ENCODE results near the gene CREB3.

CREB3 gene

DNA sequence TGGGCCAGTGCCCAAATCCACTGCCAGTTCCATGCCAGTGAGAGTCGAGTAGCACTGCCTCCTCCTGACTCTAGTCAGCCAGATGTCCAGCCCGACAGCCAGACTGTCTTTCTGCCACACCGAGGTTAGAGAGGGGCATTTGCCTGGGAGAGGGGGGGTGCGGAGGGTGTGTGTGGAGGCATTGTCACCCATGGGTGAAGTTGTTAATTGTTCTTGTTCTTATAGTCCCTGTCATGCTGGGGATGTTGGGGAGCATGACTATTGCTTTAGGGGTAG lies 17.7 kb downstream of the CREB3 start:
- Histone ChIP-seq H3K4me1 (ENCODE audit: control insufficient read depth, insufficient read depth, low read length) (peaks cover 15% of the 10 kb centered on the region), H3K4me3 (ENCODE audit: low read depth, low read length) (peak overlapping the region; percentile 95), H3K36me3 (ENCODE audit: control insufficient read depth, insufficient read depth, low read length) (peaks cover 44% of the 10 kb centered on the region), H3K9me3 (ENCODE audit: control insufficient read depth, insufficient read depth, low read length) (no peaks in the 10 kb centered on the region), H3K9ac (ENCODE audit: low read depth, low read length) (no peak overlapping the region), H3K27ac (ENCODE audit: low read depth, low read length) (no peak overlapping the region), H3K27me3 (ENCODE audit: control insufficient read depth, insufficient read depth, low read length) (no peaks in the 10 kb centered on the region)

DNA sequence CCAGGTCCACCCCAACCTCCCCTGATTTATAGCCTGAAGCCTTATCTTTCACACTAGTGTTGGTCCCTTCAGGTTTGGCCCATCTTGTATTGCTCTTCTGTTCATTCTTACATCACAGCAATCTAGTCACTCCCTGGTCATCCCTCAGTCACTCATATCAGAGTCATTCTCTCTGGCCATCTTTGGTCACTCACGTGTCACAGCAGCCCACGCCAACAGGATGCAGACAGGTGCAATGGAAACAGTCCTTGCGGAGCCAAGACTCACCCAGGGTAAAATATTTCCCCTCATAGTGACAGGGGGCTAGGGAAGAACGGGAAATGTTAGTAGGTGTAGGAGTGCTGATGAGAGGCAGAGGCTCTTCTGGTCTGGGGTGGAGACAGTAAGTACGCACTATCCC lies 21.0 kb downstream of the CREB3 start:
- Histone ChIP-seq H3K4me1 (ENCODE audit: control insufficient read depth, insufficient read depth, low read length) (0 out of 2 replicates have a peak, but pooled peaks cover 11% of the 10 kb centered on the region), H3K36me3 (ENCODE audit: control insufficient read depth, insufficient read depth, low read length) (peaks cover 35% of the 10 kb centered on the region), H3K9ac (ENCODE audit: low read depth, low read length) (no peak overlapping the region), H3K4me3 (ENCODE audit: low read depth, low read length) (no peak overlapping the region), H3K27ac (ENCODE audit: low read depth, low read length) (no peak overlapping the region), H3K9me3 (ENCODE audit: control insufficient read depth, insufficient read depth, low read length) (no peaks in the 10 kb centered on the region), H3K27me3 (ENCODE audit: control insufficient read depth, insufficient read depth, low read length) (no peaks in the 10 kb centered on the region)

DNA sequence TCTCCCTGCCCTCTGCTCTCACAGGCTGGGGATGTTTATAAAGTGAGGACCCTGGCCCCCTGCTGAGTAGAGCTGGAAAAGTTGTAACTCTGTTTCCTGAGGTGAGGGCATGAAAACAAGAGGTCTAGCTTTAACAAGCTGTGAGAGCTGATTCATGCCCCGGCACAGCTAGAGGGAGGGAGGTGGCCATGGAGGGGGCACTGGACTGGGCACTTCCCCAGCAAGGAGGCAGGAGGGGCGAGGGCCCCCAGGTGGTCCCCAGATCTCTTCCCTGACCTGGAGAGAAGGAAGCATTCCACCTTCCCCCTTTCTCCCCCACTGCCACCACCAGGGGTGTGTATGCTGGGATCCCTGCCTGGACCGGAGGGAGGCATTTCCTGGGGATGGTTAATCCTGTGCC lies 21.8 kb downstream of the CREB3 start, which contains the start of gene MSMP:
MSMP (minus strand) TSS at position 13 of the 400 bp plus-strand sequence. CDS start 147 bp downstream, outside the sequence.
- H3K9ac ChIP-seq (ENCODE audit: low read depth, low read length) = no peak within 1 kb of the TSS
- H3K4me3 ChIP-seq (ENCODE audit: low read depth, low read length) = no peak within 1 kb of the TSS
- no peaks in the 10 kb centered on the region for H3K9me3 ChIP-seq (ENCODE audit: control insufficient read depth, insufficient read depth, low read length)
- H3K27ac ChIP-seq (ENCODE audit: low read depth, low read length) = no peak within 1 kb of the TSS
- H3K27me3 ChIP-seq (ENCODE audit: control insufficient read depth, insufficient read depth, low read length) = no peaks in the 10 kb centered on the region
- peaks cover 14% of the 10 kb centered on the region; the same call in 1 of the 2 replicates for H3K4me1 ChIP-seq (ENCODE audit: control insufficient read depth, insufficient read depth, low read length)
- H3K36me3 ChIP-seq (ENCODE audit: control insufficient read depth, insufficient read depth, low read length) = peaks cover 35% of the 10 kb centered on the region

DNA sequence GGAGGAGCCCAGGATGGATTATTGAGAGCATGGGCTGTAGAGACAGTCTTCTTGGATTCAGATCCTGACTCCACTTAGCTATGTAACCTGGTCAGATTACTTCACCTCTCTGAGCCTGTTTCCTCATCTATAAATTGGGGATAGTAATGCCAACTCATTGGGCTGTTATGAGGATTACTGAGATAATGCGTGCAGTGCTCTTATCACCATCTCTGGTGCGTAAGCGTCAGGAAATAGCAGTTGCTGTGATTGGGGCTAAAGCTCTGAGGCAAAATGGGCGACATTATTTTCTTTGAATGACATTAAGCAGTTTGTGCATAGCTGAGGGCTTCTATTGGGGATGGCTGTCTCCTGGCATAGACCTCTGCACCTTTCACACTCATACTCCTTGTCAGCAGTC lies 22.6 kb downstream of the CREB3 start:
- Histone ChIP-seq H3K4me1 (ENCODE audit: control insufficient read depth, insufficient read depth, low read length) (peaks cover 11% of the 10 kb centered on the region; the same call in 1 of the 2 replicates), H3K36me3 (ENCODE audit: control insufficient read depth, insufficient read depth, low read length) (peaks cover 35% of the 10 kb centered on the region), H3K27ac (ENCODE audit: low read depth, low read length) (no peak overlapping the region), H3K9ac (ENCODE audit: low read depth, low read length) (no peak overlapping the region), H3K27me3 (ENCODE audit: control insufficient read depth, insufficient read depth, low read length) (no peaks in the 10 kb centered on the region), H3K9me3 (ENCODE audit: control insufficient read depth, insufficient read depth, low read length) (no peaks in the 10 kb centered on the region), H3K4me3 (ENCODE audit: low read depth, low read length) (no peak overlapping the region)

DNA sequence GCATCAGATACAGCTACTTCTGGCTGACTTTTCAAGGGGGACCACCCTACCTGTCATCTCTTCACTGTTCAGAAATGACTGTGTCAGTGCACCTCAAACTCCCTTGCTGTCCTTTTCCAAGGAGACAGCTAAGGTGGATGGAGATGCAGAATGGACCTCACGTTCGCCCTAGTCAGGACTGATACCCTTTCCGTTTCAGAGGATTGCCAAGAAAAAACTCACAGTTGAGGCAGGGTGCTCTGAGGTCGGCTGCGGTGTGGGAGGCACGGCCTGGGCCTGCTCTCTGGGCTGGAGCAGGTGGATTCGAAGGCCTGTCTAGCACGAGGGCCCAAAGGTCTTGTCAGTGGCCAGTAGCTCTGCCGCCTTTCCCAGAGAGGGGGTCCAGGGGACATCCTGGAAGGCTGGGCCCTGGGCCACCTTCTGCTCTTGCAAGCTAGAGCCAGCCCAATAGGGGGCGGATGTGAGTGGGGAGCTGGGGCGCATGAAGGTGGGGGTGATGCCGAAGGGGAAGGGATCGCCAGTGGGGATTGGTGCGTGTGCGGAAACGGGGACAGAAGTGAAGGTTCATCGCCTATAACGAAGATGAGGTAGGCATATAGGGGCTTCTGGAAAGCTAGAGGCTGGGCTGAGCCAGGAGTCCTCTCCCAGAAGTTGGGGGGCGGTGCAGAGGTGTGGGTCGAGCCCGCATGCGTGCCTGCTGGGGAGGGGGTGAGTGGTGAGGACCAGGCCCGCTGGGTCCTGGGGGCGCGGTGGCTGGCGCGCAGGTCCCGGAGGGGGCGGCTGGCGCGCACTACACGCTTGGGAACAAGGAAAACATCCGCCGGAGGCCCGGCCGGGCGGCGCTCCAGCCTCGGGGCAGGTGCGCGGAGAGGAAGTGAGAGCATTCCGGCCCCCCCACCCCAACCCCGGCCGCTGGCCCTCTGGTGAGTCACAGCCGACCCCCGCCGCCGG lies 24.1 kb downstream of the CREB3 start:
- H3K36me3 ChIP-seq (ENCODE audit: control insufficient read depth, insufficient read depth, low read length) = peaks cover 24% of the 10 kb centered on the region
- H3K9ac ChIP-seq (ENCODE audit: low read depth, low read length) = peak overlapping the region; percentile 86
- peaks cover 10% of the 10 kb centered on the region; the same call in 1 of the 2 replicates for H3K4me1 ChIP-seq (ENCODE audit: control insufficient read depth, insufficient read depth, low read length)
- no peaks in the 10 kb centered on the region for H3K27me3 ChIP-seq (ENCODE audit: control insufficient read depth, insufficient read depth, low read length)
- H3K4me3 ChIP-seq (ENCODE audit: low read depth, low read length) = peak overlapping the region; percentile 86
- H3K9me3 ChIP-seq (ENCODE audit: control insufficient read depth, insufficient read depth, low read length) = no peaks in the 10 kb centered on the region
- H3K27ac ChIP-seq (ENCODE audit: low read depth, low read length) = peak overlapping the region; percentile 94

DNA sequence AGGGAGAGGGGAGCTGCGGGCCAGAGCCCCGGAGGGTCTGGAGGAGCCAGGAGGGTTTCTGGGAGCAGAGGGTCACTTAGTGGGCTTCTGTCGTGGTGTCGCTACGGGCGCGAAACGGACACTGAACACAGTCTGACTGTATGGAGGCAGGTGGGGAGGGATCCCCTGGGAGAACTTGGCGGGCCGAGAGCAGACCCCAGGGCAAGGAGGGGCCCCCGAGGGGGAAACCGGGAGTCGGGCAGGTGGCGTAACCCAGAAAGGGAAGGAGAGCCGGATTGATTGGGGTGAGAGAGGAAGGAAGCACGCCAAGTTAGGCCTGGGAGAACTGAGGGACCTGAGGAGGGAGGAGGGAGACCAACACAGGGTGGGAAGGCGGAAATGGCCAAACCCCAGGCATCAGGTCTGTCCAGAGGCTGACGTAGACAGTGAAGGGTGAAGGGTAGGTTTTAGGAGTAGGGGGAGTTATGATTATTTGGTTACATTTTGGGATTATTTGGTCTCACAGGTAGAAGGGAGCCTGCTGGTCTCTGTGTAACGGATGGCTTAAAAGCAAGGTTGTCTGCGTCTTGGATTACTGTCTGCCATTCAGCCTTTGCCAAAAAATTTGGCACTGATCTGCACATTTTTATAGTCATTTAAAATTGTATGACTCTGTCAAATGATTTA lies 24.9 kb downstream of the CREB3 start:
- peak overlapping the region; percentile 86 for H3K9ac ChIP-seq (ENCODE audit: low read depth, low read length)
- H3K27ac ChIP-seq (ENCODE audit: low read depth, low read length) = peak overlapping the region; percentile 94
- H3K4me3 ChIP-seq (ENCODE audit: low read depth, low read length) = peak overlapping the region; percentile 86
- peaks cover 16% of the 10 kb centered on the region for H3K36me3 ChIP-seq (ENCODE audit: control insufficient read depth, insufficient read depth, low read length)
- no peaks in the 10 kb centered on the region for H3K9me3 ChIP-seq (ENCODE audit: control insufficient read depth, insufficient read depth, low read length)
- no peaks in the 10 kb centered on the region for H3K27me3 ChIP-seq (ENCODE audit: control insufficient read depth, insufficient read depth, low read length)
- peaks cover 10% of the 10 kb centered on the region; the same call in 1 of the 2 replicates for H3K4me1 ChIP-seq (ENCODE audit: control insufficient read depth, insufficient read depth, low read length)

DNA sequence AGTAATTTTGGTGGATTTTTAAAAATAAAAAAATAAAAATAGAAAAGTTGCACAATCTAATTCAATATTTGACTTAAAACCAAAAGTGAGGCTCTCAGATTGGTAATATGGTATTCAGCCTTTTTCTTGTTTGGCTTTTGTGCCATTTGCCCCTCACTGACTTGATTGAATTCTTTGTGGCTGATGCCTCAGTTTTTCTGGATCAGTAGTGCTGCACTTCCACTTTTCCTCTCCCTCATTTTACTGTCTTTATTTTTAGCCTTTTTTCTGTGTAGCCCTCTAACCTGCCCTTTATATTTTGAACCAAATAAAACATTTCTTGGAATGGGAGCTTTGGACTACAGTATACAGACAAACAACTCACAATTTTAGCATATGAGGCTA lies 25.4 kb downstream of the CREB3 start:
- H3K4me3 ChIP-seq (ENCODE audit: low read depth, low read length) = peak overlapping the region; percentile 86
- peaks cover 11% of the 10 kb centered on the region for H3K36me3 ChIP-seq (ENCODE audit: control insufficient read depth, insufficient read depth, low read length)
- peak overlapping the region; percentile 86; the same call in 1 of the 2 replicates for H3K9ac ChIP-seq (ENCODE audit: low read depth, low read length)
- H3K27ac ChIP-seq (ENCODE audit: low read depth, low read length) = no peak overlapping the region
- no peaks in the 10 kb centered on the region for H3K27me3 ChIP-seq (ENCODE audit: control insufficient read depth, insufficient read depth, low read length)
- peaks cover 10% of the 10 kb centered on the region; the same call in 1 of the 2 replicates for H3K4me1 ChIP-seq (ENCODE audit: control insufficient read depth, insufficient read depth, low read length)
- no peaks in the 10 kb centered on the region for H3K9me3 ChIP-seq (ENCODE audit: control insufficient read depth, insufficient read depth, low read length)

DNA sequence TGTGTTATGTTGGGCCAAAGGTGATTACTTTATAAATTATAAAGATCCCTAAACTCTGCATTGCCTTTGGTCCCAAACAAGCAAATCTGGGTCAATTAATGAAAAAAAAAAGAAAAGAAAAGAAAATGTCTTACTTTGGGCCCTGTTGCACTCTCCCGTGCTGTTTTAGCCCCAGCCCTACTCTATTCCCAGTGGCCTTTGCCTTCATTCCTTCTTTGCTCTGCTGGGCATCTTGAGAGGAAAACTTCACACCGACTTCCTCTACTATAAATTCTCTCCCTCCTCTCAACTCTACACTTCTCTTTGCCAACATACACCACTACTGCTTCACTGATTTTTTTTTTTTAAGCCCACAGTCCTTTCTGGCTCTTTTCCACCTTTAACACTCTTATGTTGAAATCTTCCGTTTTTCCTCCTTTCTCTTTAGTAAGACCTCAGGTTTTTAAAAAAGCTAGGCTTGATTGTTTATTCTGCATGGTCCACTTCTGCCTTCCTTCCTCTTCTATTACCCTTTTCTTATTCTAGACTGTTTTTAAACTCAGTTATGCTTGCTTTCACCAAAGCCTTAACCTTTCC lies 26.1 kb downstream of the CREB3 start:
- Histone ChIP-seq H3K4me1 (ENCODE audit: control insufficient read depth, insufficient read depth, low read length) (peaks cover 10% of the 10 kb centered on the region; the same call in 1 of the 2 replicates), H3K27ac (ENCODE audit: low read depth, low read length) (no peak overlapping the region), H3K27me3 (ENCODE audit: control insufficient read depth, insufficient read depth, low read length) (no peaks in the 10 kb centered on the region), H3K9me3 (ENCODE audit: control insufficient read depth, insufficient read depth, low read length) (no peaks in the 10 kb centered on the region), H3K4me3 (ENCODE audit: low read depth, low read length) (peak overlapping the region; percentile 86), H3K9ac (ENCODE audit: low read depth, low read length) (no peak overlapping the region), H3K36me3 (ENCODE audit: control insufficient read depth, insufficient read depth, low read length) (peaks cover 4% of the 10 kb centered on the region)

DNA sequence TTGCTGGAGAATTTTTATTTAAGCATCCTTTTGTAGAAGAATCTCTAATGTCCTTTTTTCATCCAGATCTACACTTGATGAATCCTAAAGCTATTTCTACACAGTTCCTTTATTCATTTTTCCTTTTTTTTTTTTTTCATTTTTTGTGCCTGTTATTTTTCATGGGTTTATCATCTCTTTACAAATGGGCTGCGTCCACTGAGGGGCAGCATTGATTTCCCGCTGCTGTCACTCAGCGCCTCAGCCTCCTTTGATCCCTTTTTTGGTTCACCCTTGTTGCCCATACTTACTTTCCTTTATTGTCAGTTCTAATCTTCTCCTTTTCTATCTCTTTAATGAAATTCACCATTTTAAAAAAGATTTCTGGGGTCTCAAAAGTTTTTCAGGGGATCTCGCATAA lies 27.3 kb downstream of the CREB3 start:
- H3K27ac ChIP-seq (ENCODE audit: low read depth, low read length) = no peak overlapping the region
- H3K27me3 ChIP-seq (ENCODE audit: control insufficient read depth, insufficient read depth, low read length) = no peaks in the 10 kb centered on the region
- H3K4me1 ChIP-seq (ENCODE audit: control insufficient read depth, insufficient read depth, low read length) = peaks cover 10% of the 10 kb centered on the region; the same call in 1 of the 2 replicates
- no peak overlapping the region for H3K4me3 ChIP-seq (ENCODE audit: low read depth, low read length)
- H3K9me3 ChIP-seq (ENCODE audit: control insufficient read depth, insufficient read depth, low read length) = no peaks in the 10 kb centered on the region
- H3K9ac ChIP-seq (ENCODE audit: low read depth, low read length) = no peak overlapping the region
- no peaks in the 10 kb centered on the region for H3K36me3 ChIP-seq (ENCODE audit: control insufficient read depth, insufficient read depth, low read length)

DNA sequence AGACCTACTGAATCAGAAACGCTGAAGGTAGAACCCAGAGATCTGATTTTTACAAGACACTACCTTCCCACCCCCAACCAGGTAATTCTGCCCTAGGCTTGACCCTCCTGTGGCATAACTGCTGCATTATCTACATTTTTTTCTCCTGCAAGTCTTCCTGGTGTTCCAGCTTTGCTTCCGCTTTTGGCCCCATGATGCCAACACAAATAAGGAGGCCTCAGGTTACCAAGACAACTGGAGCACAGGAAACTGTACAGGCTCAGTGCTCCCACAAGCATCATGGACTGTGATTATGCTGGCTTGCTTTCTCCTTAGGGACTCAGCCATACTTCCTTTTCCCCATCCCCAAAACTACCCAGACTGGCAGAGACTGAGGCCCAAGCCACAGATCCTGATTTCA lies 28.2 kb downstream of the CREB3 start:
- H3K4me1 ChIP-seq (ENCODE audit: control insufficient read depth, insufficient read depth, low read length) = peaks cover 10% of the 10 kb centered on the region; the same call in 1 of the 2 replicates
- no peak overlapping the region for H3K9ac ChIP-seq (ENCODE audit: low read depth, low read length)
- no peaks in the 10 kb centered on the region for H3K36me3 ChIP-seq (ENCODE audit: control insufficient read depth, insufficient read depth, low read length)
- H3K4me3 ChIP-seq (ENCODE audit: low read depth, low read length) = no peak overlapping the region
- no peaks in the 10 kb centered on the region for H3K27me3 ChIP-seq (ENCODE audit: control insufficient read depth, insufficient read depth, low read length)
- no peaks in the 10 kb centered on the region for H3K9me3 ChIP-seq (ENCODE audit: control insufficient read depth, insufficient read depth, low read length)
- H3K27ac ChIP-seq (ENCODE audit: low read depth, low read length) = no peak overlapping the region
